HFF-Myc (cell line): ENCODE data around the gene ADCY10.
"Not testable (repeated sequence)": the region's sequence is repeated elsewhere in the genome, so short reads cannot be mapped to it uniquely, and the experiment has no call there.

Experiments
- DNase-seq: peaks from one replicate; pipeline ENCODE4 v3.0.0-alpha.2; 2011; ENCODE audit warnings: low read depth; ENCODE audit errors: extremely low read depth
- H3K4me3 ChIP-seq: replicated peaks from 2 replicates; pipeline ENCODE4 v1.5.1; 2011; ENCODE audit warnings: low read depth, mild to moderate bottlenecking, control low read depth, low read length
- TF ChIP-seq, protein P1 (sequence below): IDR thresholded peaks from 2 replicates; pipeline ENCODE4 v1.5.1; 2012; ENCODE audit warnings: mild to moderate bottlenecking, low read depth, low read length, control low read depth; ENCODE audit errors: missing control alignments

Gene ADCY10

DNA sequence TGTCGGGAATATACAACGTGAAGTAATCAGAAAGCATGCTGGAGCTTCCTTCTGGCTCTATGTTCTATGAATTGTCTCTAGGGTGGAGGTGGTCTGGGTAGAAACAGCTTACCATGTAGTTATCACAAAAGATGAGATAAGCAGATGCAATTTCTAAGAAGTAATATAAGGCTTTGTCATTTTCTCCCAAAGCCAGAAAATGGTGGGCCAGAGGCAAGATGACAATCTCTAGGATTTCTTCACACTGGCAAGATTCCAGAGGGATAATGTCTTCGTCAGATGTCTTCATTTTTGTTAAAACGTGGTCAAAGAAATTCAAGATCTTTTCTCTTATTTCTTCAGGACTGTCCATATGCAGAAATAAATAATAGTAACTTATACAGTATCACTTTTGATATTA lies 77.7 kb downstream of the ADCY10 start:
- TF ChIP-seq, protein P1, sequence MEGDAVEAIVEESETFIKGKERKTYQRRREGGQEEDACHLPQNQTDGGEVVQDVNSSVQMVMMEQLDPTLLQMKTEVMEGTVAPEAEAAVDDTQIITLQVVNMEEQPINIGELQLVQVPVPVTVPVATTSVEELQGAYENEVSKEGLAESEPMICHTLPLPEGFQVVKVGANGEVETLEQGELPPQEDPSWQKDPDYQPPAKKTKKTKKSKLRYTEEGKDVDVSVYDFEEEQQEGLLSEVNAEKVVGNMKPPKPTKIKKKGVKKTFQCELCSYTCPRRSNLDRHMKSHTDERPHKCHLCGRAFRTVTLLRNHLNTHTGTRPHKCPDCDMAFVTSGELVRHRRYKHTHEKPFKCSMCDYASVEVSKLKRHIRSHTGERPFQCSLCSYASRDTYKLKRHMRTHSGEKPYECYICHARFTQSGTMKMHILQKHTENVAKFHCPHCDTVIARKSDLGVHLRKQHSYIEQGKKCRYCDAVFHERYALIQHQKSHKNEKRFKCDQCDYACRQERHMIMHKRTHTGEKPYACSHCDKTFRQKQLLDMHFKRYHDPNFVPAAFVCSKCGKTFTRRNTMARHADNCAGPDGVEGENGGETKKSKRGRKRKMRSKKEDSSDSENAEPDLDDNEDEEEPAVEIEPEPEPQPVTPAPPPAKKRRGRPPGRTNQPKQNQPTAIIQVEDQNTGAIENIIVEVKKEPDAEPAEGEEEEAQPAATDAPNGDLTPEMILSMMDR: no peak
- DNase-seq: no peak

DNA sequence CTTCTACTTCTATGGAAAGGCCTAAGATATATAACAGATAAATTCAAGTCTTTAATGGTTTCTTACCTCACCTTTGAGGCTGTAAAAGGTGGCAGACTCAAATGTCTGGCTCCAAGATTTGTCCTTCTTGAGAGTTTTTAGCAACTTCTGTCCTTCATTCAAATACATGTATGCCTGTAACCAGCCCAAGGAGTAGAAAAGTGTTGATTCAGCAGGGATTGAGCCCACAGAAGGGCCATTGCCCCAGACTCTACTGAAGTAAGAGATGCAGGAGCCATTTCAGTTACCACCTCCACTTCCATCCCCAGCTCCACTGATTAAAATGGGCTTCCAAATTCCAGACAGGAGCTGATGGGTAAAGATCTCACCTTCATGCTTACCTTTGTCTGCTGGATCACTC lies 80.0 kb downstream of the ADCY10 start:
- H3K4me3 ChIP-seq: no peak overlapping the region
- DNase-seq: no peak
- TF ChIP-seq, protein P1: no peak

More for the DNA sequence above, 77.7 kb downstream of the ADCY10 start:
- no peak overlapping the region for H3K4me3 ChIP-seq

DNA sequence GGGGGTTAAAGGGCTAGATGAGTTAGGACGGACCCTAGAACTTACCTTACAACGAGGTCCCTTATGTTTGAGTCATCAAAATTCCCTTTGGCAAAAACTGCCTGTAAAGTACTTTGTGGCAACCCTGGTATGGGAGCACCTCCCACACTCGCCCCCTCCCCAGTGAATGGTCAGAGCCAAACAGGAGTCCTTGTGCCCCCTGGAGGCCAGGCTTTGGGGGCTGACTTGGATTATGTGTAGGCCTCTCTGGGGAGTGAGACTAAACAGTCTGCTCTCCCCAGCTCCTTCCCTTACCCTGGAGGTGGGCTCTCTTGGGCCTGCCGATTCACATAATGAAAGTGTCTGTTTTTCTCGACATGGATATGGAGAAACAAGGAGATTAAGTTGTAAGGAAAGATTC lies 81.2 kb downstream of the ADCY10 start:
- no peak for DNase-seq
- H3K4me3 ChIP-seq: no peak overlapping the region

DNA sequence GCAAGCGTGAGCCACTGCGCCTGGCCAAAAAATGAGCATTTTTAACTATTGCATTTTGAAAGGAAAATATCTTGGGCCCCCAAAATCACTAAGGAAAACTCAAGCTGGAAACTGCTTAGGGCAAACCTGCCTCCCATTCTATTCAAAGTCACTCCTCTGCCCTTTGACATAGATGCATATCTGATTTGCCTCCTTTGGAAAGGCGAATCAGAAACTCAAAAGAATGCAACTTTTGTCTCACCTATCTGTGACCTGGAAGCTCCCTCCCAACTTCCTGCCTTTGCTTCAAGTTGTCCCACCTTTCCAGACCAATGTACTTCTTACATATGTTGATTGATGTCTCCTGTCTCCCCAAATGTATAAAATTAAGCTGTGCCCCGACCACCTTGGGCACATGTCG lies 83.3 kb downstream of the ADCY10 start:
- not testable (repeated sequence) for H3K4me3 ChIP-seq, DNase-seq

More for the DNA sequence above, 81.2 kb downstream of the ADCY10 start:
- TF ChIP-seq, protein P1: no peak

DNA sequence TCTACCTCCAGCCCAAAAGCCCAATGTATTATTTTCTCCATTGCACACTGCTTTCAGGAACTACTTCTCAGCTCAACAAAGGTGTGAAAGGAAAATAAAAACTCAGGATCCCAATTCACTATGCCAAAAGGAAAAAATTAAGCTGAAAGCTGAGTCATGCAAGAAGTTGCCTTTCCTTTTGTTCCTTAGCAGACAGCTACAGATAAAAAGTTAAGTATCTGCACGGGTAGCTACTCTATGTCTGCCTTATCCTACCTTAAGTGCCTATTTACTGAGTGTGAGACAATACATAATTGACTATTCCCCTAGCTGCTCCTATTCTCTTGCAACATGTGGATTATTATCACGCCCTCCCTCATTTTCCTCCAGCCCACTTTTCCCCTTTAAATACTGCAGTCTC lies 84.1 kb downstream of the ADCY10 start:
- no peak for DNase-seq

DNA sequence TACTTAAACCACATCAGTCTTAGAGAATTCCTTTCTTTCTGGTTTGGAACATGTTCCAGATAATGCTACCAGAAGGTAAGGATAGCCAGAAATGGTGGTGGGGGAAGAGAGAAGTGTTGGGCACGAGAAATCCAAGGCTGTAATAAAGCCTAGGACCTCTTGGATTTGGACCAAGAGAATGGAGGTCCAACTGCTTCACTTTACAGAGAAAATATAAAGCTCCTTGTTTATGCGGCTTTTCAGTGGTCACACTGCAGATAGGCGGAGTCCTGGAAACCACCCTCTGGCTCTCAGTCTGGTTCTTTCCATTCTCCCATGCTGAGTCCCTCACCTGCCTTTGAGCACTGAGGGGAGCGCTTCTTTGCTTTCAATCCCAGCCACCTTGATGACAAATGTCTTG lies 87.8 kb downstream of the ADCY10 start:
- no peak for DNase-seq
- TF ChIP-seq, protein P1: no peak

More for the DNA sequence above, 84.1 kb downstream of the ADCY10 start:
- H3K4me3 ChIP-seq: no peak overlapping the region
- TF ChIP-seq, protein P1: no peak

DNA sequence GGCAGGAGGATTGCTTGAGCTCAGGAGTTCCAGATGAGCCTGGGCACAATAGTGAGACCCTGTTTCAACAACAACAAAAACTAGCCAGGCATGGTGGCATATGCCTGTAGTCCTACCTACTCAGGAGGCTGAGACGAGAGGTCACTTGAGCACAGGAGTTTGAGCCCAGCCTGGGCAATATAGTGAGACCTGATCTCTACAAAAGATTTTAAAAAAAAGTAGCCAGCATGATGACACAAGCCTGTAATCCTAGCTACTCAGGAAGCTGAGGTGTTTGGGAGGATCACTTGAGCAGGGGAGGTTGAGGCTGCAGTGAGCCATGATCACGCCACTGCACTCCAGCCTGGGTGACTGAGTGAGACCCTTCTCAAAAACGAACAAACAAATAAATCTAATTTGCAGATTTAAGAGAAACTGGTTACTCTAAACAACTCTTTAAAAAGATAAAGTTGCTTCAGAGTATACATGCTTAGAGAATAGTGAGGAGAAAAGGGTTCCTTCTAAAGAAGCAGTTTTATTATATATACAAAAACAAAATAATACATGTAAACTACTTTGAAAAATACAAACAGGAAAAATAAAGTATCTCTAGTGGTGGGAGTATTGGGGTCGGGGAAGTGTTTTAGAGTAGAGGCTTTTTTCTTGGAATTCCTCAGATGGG lies 88.4 kb downstream of the ADCY10 start:
- DNase-seq: no peak
- TF ChIP-seq, protein P1: no peak
- H3K4me3 ChIP-seq: no peak overlapping the region

More for the DNA sequence above, 87.8 kb downstream of the ADCY10 start:
- no peak overlapping the region for H3K4me3 ChIP-seq
